Epithelial cell of esophagus (primary cell): ENCODE measurements around the gene PIK3CD.

Experiments
- DNase-seq: peaks from one replicate; pipeline ENCODE4 v3.0.0; 2010; ENCODE audit warnings: low read depth
- H3K4me3 ChIP-seq: 2 replicates; pipeline ENCODE4 v1.5.1; 2011; ENCODE audit warnings: mild to moderate bottlenecking, low read length, control low read depth
- CTCF ChIP-seq: IDR thresholded peaks from 2 replicates; pipeline ENCODE4 v1.5.1; 2011; ENCODE audit warnings: low read depth, mild to moderate bottlenecking, low read length, control low read depth, inconsistent platforms; ENCODE audit not compliant: insufficient read depth; ENCODE audit errors: missing control alignments

Gene PIK3CD

GRCh38 chr1:9605946-9606455 is 45.5 kb upstream of the PIK3CD start:
- no peak for DNase-seq
- no peak for TF ChIP-seq CTCF

GRCh38 chr1:9606458-9606857 is 45.1 kb upstream of the PIK3CD start:
- no peak for TF ChIP-seq CTCF
- DNase-seq = no peak
- no peak overlapping the region for H3K4me3 ChIP-seq

More at GRCh38 chr1:9605946-9606455, 45.5 kb upstream of the PIK3CD start:
- H3K4me3 ChIP-seq = no peak overlapping the region

GRCh38 chr1:9606948-9607347 is 44.6 kb upstream of the PIK3CD start:
- no peak overlapping the region for H3K4me3 ChIP-seq
- no peak for TF ChIP-seq CTCF
- DNase-seq = no peak

GRCh38 chr1:9607352-9607751 is 44.2 kb upstream of the PIK3CD start:
- no peak for DNase-seq
- no peak overlapping the region for H3K4me3 ChIP-seq
- no peak for TF ChIP-seq CTCF

GRCh38 chr1:9609998-9610397 is 41.5 kb upstream of the PIK3CD start:
- no peak for DNase-seq
- TF ChIP-seq CTCF = no peak
- H3K4me3 ChIP-seq = no peak overlapping the region

GRCh38 chr1:9610548-9610947 is 41.0 kb upstream of the PIK3CD start:
- no peak for DNase-seq
- H3K4me3 ChIP-seq = no peak overlapping the region
- no peak for TF ChIP-seq CTCF

- no peak for DNase-seq
- no peak for TF ChIP-seq CTCF
- no peak overlapping the region for H3K4me3 ChIP-seq
These were observed 39.8 kb upstream of the PIK3CD start for GRCh38 chr1:9611716-9612115.
